HAP-1 (cell line): Measurements from ENCODE around the gene GRM8.
A peak's percentile ranks its signal among the peaks of the same experiment; 100 is the strongest.

ENCODE experiments used
- DNase-seq, 2 experiments: peaks; one replicate each; pipeline ENCODE4 v3.0.0-alpha.2; 2016 to 2020; ENCODE audit warnings: low spot score in 2 of 2
- H3K27me3 ChIP-seq: fragments of 250-450 bp; sonication (Bioruptor Pico); 2 replicates; pipeline ENCODE4 v1.5.1; 2020; ENCODE audit warnings: low read depth, mild to moderate bottlenecking, moderate library complexity
- H3K36me3 ChIP-seq: fragments of 250-450 bp; sonication (Bioruptor Pico); replicated peaks from 2 replicates; pipeline ENCODE4 v1.5.1; 2020; ENCODE audit warnings: mild to moderate bottlenecking
- H3K4me1 ChIP-seq: fragments of 250-450 bp; sonication (Bioruptor Pico); 2 replicates; pipeline ENCODE4 v1.5.1; 2020; ENCODE audit warnings: mild to moderate bottlenecking
- H3K4me3 ChIP-seq: fragments of 250-450 bp; sonication (Bioruptor Pico); 2 replicates; pipeline ENCODE4 v1.5.1; 2020; ENCODE audit warnings: mild to moderate bottlenecking, moderate library complexity
- H3K9me3 ChIP-seq: fragments of 250-450 bp; sonication (Bioruptor Pico); 2 replicates; pipeline ENCODE4 v1.5.1; 2020; ENCODE audit warnings: mild to moderate bottlenecking, moderate library complexity
- in situ Hi-C: fragments of 300-500 bp; cut with MboI; formaldehyde crosslinking; loops from 3 replicates; pipeline ENCODE4 v1.14.3; 2020; ENCODE audit warnings: low sequenced_read_pairs, inconsistent platforms, mixed read lengths

Gene GRM8

GRCh38 chr7:127021019-127021738 lies 231.6 kb downstream of the GRM8 start:
- Histone ChIP-seq H3K36me3 (no peaks in the 10 kb centered on the region), H3K4me3 (no peak overlapping the region), H3K9me3 (no peaks in the 10 kb centered on the region), H3K4me1 (no peaks in the 10 kb centered on the region), H3K27me3 (no peaks in the 10 kb centered on the region)
- no peak for DNase-seq
- in situ Hi-C loops: no loop called here

- H3K9me3 ChIP-seq: no peaks in the 10 kb centered on the region
- no peaks in the 10 kb centered on the region for H3K36me3 ChIP-seq
- H3K4me3 ChIP-seq: no peak overlapping the region
- no peaks in the 10 kb centered on the region for H3K4me1 ChIP-seq
- in situ Hi-C loops: no loop called here
- DNase-seq: no peak
- no peaks in the 10 kb centered on the region for H3K27me3 ChIP-seq
Observed at GRCh38 chr7:127018889-127019288, 233.9 kb downstream of the GRM8 start.

GRCh38 chr7:127017196-127017595 lies 235.5 kb downstream of the GRM8 start:
- Histone ChIP-seq H3K9me3 (no peaks in the 10 kb centered on the region), H3K27me3 (no peaks in the 10 kb centered on the region), H3K4me1 (no peaks in the 10 kb centered on the region), H3K4me3 (no peak overlapping the region), H3K36me3 (no peaks in the 10 kb centered on the region)
- DNase-seq: no peak
- in situ Hi-C loops: no loop called here

GRCh38 chr7:127000725-127001124 lies 252.0 kb downstream of the GRM8 start:
- DNase-seq: no peak
- no peaks in the 10 kb centered on the region for H3K4me1 ChIP-seq
- in situ Hi-C loops: no loop called here
- H3K27me3 ChIP-seq: no peaks in the 10 kb centered on the region
- H3K36me3 ChIP-seq: no peaks in the 10 kb centered on the region
- H3K9me3 ChIP-seq: no peaks in the 10 kb centered on the region
- H3K4me3 ChIP-seq: no peak overlapping the region

GRCh38 chr7:126996659-126997058 lies 256.1 kb downstream of the GRM8 start:
- in situ Hi-C loops: no loop called here
- Histone ChIP-seq H3K36me3 (no peaks in the 10 kb centered on the region), H3K9me3 (no peaks in the 10 kb centered on the region), H3K27me3 (no peaks in the 10 kb centered on the region), H3K4me3 (no peak overlapping the region), H3K4me1 (no peaks in the 10 kb centered on the region)
- no peak for DNase-seq

GRCh38 chr7:126993626-126994213 lies 259.0 kb downstream of the GRM8 start:
- Histone ChIP-seq H3K27me3 (no peaks in the 10 kb centered on the region), H3K4me3 (no peak overlapping the region), H3K9me3 (no peaks in the 10 kb centered on the region), H3K36me3 (no peaks in the 10 kb centered on the region), H3K4me1 (no peaks in the 10 kb centered on the region)
- no peak for DNase-seq
- in situ Hi-C loops: no loop called here

GRCh38 chr7:126988022-126988421 lies 264.7 kb downstream of the GRM8 start:
- H3K27me3 ChIP-seq: no peaks in the 10 kb centered on the region
- in situ Hi-C loops: no loop called here
- H3K9me3 ChIP-seq: no peaks in the 10 kb centered on the region
- DNase-seq: no peak
- H3K36me3 ChIP-seq: no peaks in the 10 kb centered on the region
- H3K4me1 ChIP-seq: no peaks in the 10 kb centered on the region
- no peak overlapping the region for H3K4me3 ChIP-seq

GRCh38 chr7:126979722-126980121 lies 273.0 kb downstream of the GRM8 start:
- Histone ChIP-seq H3K4me3 (no peak overlapping the region), H3K36me3 (no peaks in the 10 kb centered on the region), H3K27me3 (no peaks in the 10 kb centered on the region; the same call in 1 of the 2 replicates), H3K4me1 (peaks cover 5% of the 10 kb centered on the region), H3K9me3 (no peaks in the 10 kb centered on the region)
- in situ Hi-C loops: no loop called here
- DNase-seq: no peak

- Histone ChIP-seq H3K9me3 (no peaks in the 10 kb centered on the region), H3K36me3 (no peaks in the 10 kb centered on the region), H3K27me3 (no peaks in the 10 kb centered on the region; the same call in 1 of the 2 replicates), H3K4me3 (no peak overlapping the region), H3K4me1 (peaks cover 5% of the 10 kb centered on the region)
- in situ Hi-C loops: no loop called here
- peak; percentile 32 to 82 for DNase-seq
Observed at GRCh38 chr7:126978865-126979264, 273.9 kb downstream of the GRM8 start.

GRCh38 chr7:126973066-126973465 lies 279.7 kb downstream of the GRM8 start:
- Histone ChIP-seq H3K9me3 (no peaks in the 10 kb centered on the region), H3K27me3 (peaks cover 6% of the 10 kb centered on the region), H3K4me1 (no peaks in the 10 kb centered on the region), H3K36me3 (no peaks in the 10 kb centered on the region), H3K4me3 (no peak overlapping the region)
- in situ Hi-C loops: no loop called here
- DNase-seq: no peak

- Histone ChIP-seq H3K4me3 (no peak overlapping the region), H3K9me3 (no peaks in the 10 kb centered on the region)
- DNase-seq: peak in 1 of 2 experiments; percentile 72
Observed at GRCh38 chr7:126972571-126972970, 280.2 kb downstream of the GRM8 start.

GRCh38 chr7:126959649-126960048 lies 293.1 kb downstream of the GRM8 start:
- no peaks in the 10 kb centered on the region for H3K4me1 ChIP-seq
- in situ Hi-C loops: no loop called here
- DNase-seq: no peak
- no peaks in the 10 kb centered on the region for H3K27me3 ChIP-seq
- no peak overlapping the region for H3K4me3 ChIP-seq
- H3K36me3 ChIP-seq: no peaks in the 10 kb centered on the region
- H3K9me3 ChIP-seq: no peaks in the 10 kb centered on the region

More at GRCh38 chr7:126972571-126972970, 280.2 kb downstream of the GRM8 start:
- in situ Hi-C loops: no loop called here
- Histone ChIP-seq H3K27me3 (peaks cover 7% of the 10 kb centered on the region), H3K4me1 (no peaks in the 10 kb centered on the region), H3K36me3 (no peaks in the 10 kb centered on the region)

- DNase-seq: no peak
- no peak overlapping the region for H3K4me3 ChIP-seq
- no peaks in the 10 kb centered on the region for H3K36me3 ChIP-seq
- no peaks in the 10 kb centered on the region for H3K27me3 ChIP-seq
- in situ Hi-C loops: no loop called here
- H3K9me3 ChIP-seq: no peaks in the 10 kb centered on the region
- H3K4me1 ChIP-seq: no peaks in the 10 kb centered on the region
Observed at GRCh38 chr7:126958367-126958766, 294.4 kb downstream of the GRM8 start.

GRCh38 chr7:126957443-126957842 lies 295.3 kb downstream of the GRM8 start:
- H3K4me3 ChIP-seq: no peak overlapping the region
- no peaks in the 10 kb centered on the region; the same call in 1 of the 2 replicates for H3K27me3 ChIP-seq
- no peaks in the 10 kb centered on the region for H3K4me1 ChIP-seq
- no peak for DNase-seq
- in situ Hi-C loops: no loop called here
- H3K36me3 ChIP-seq: no peaks in the 10 kb centered on the region
- H3K9me3 ChIP-seq: no peaks in the 10 kb centered on the region
